Measurements from ENCODE around the gene HDAC6.
A peak's percentile ranks its signal among the peaks of the same experiment; 100 is the strongest.

Gene HDAC6

GRCh38 chrX:48801280-48802088 lies at the start of gene HDAC6:
TSS of gene HDAC6 (plus strand) at chrX:48802067. CDS start at chrX:48802693, 626 bp downstream.
- no peak for TF ChIP-seq CTCF (IDR thresholded peaks at IDR 0.05; ENCODE audit: low read depth, low read length)
- DNase-seq = peak; percentile 96
- peak within 1 kb of the TSS; percentile 61 for H3K4me3 ChIP-seq (ENCODE audit: low read depth, low read length)
- no peaks in the 10 kb centered on the region for H3K9me3 ChIP-seq (ENCODE audit: severe bottlenecking)
- H3K27ac ChIP-seq = peak within 1 kb of the TSS; percentile 99
- H3K36me3 ChIP-seq = peaks cover 3% of the 10 kb centered on the region
- H3K27me3 ChIP-seq (ENCODE audit: insufficient read depth, low read depth, severe bottlenecking) = no peaks in the 10 kb centered on the region

- H3K27me3 ChIP-seq (ENCODE audit: insufficient read depth, low read depth, severe bottlenecking) = peaks cover 11% of the 10 kb centered on the region
- DNase-seq = no peak
- no peak overlapping the region for H3K27ac ChIP-seq
- no peaks in the 10 kb centered on the region for H3K36me3 ChIP-seq
- no peak overlapping the region for H3K4me3 ChIP-seq (ENCODE audit: low read depth, low read length)
- no peaks in the 10 kb centered on the region for H3K9me3 ChIP-seq (ENCODE audit: severe bottlenecking)
- TF ChIP-seq CTCF (IDR thresholded peaks at IDR 0.05; ENCODE audit: low read depth, low read length) = no peak
Measured at GRCh38 chrX:48752498-48752897, 49.4 kb upstream of the HDAC6 start.

- TF ChIP-seq CTCF (IDR thresholded peaks at IDR 0.05; ENCODE audit: low read depth, low read length) = no peak
- DNase-seq = no peak
- Histone ChIP-seq H3K4me3 (ENCODE audit: low read depth, low read length) (no peak overlapping the region), H3K27me3 (ENCODE audit: insufficient read depth, low read depth, severe bottlenecking) (peaks cover 11% of the 10 kb centered on the region), H3K9me3 (ENCODE audit: severe bottlenecking) (no peaks in the 10 kb centered on the region), H3K27ac (no peak overlapping the region), H3K36me3 (no peaks in the 10 kb centered on the region)
Measured at GRCh38 chrX:48753708-48754228, 48.1 kb upstream of the HDAC6 start.

GRCh38 chrX:48754238-48754637 lies 47.6 kb upstream of the HDAC6 start:
- no peak for TF ChIP-seq CTCF (IDR thresholded peaks at IDR 0.05; ENCODE audit: low read depth, low read length)
- H3K27me3 ChIP-seq (ENCODE audit: insufficient read depth, low read depth, severe bottlenecking) = peaks cover 11% of the 10 kb centered on the region
- no peak for DNase-seq

GRCh38 chrX:48761674-48762471 lies 40.0 kb upstream of the HDAC6 start, which contains the start of gene GLOD5:
TSS of gene GLOD5 (plus strand) at chrX:48761747. CDS start at chrX:48761791, 44 bp downstream.
- peak; percentile 59 for TF ChIP-seq CTCF (IDR thresholded peaks at IDR 0.05; ENCODE audit: low read depth, low read length)
- no peak within 1 kb of the TSS for H3K4me3 ChIP-seq (ENCODE audit: low read depth, low read length)
- no peaks in the 10 kb centered on the region for H3K9me3 ChIP-seq (ENCODE audit: severe bottlenecking)
- no peaks in the 10 kb centered on the region for H3K36me3 ChIP-seq
- peaks cover 6% of the 10 kb centered on the region for H3K27me3 ChIP-seq (ENCODE audit: insufficient read depth, low read depth, severe bottlenecking)
- H3K27ac ChIP-seq = no peak within 1 kb of the TSS
- peak; percentile 63 for DNase-seq

More at GRCh38 chrX:48754238-48754637, 47.6 kb upstream of the HDAC6 start:
- Histone ChIP-seq H3K36me3 (no peaks in the 10 kb centered on the region), H3K9me3 (ENCODE audit: severe bottlenecking) (no peaks in the 10 kb centered on the region), H3K27ac (no peak overlapping the region), H3K4me3 (ENCODE audit: low read depth, low read length) (no peak overlapping the region)

Measured in WERI-Rb-1 (cell line).